H1 (cell line): ENCODE results near the gene NDST4.

Source experiments
- CHD2 ChIP-seq: IDR thresholded peaks from 2 replicates; pipeline ENCODE4 v1.6.1; 2012; ENCODE audit warnings: low read length, improper control_type of control experiment
- CTCF ChIP-seq, 3 experiments: IDR thresholded peaks; 1 replicate in 2 of 3; 2 replicates in 1 of 3; pipeline versions ENCODE4 v1.5.1 to v1.6.1; 2011; ENCODE audit warnings: low read length in 3 of 3, mild to moderate bottlenecking in 3 of 3, inconsistent platforms in 2 of 3, low read depth in 1 of 3, moderate library complexity in 1 of 3; ENCODE audit not compliant: insufficient read depth in 1 of 3; ENCODE audit errors: control extremely low read depth in 1 of 3
- RNF2 ChIP-seq: fragments of 200-900, 300-1000 bp; sonication (generic); IDR thresholded peaks from 2 replicates; pipeline ENCODE4 v1.7.1; 2016; ENCODE audit warnings: borderline replicate concordance, low read depth, mild to moderate bottlenecking, antibody characterized with exemption, low read length; ENCODE audit not compliant: poor library complexity, severe bottlenecking; ENCODE audit errors: missing control alignments

GRCh38 chr4:115058533-115058932 lies 54.9 kb downstream of the NDST4 start:
- no peak for TF ChIP-seq CTCF (IDR thresholded peaks at IDR 0.05; ENCODE audit: control extremely low read depth in 1 of 3, insufficient read depth in 1 of 3, low read depth in 1 of 3, low read length in 3 of 3)
- no peak for TF ChIP-seq RNF2
- TF ChIP-seq CHD2: no peak
